DOHH2 (cell line): ENCODE measurements around the gene BTG2.

Experiments used
- EZH2phosphoT487 ChIP-seq: fragments of 200-600 bp; sonication (generic); IDR thresholded peaks from 2 replicates; pipeline ENCODE4 v1.6.1; 2017; ENCODE audit warnings: borderline replicate concordance, mild to moderate bottlenecking, antibody characterized with exemption, low read length, moderate library complexity, mixed read lengths
- TF ChIP-seq, protein P1 (sequence below): fragments of 200-600 bp; sonication (generic); IDR thresholded peaks from one replicate; pipeline ENCODE4 v1.5.1; 2014; ENCODE audit warnings: antibody characterized with exemption, mild to moderate bottlenecking, low read depth, low read length; ENCODE audit not compliant: poor library complexity, severe bottlenecking

DNA sequence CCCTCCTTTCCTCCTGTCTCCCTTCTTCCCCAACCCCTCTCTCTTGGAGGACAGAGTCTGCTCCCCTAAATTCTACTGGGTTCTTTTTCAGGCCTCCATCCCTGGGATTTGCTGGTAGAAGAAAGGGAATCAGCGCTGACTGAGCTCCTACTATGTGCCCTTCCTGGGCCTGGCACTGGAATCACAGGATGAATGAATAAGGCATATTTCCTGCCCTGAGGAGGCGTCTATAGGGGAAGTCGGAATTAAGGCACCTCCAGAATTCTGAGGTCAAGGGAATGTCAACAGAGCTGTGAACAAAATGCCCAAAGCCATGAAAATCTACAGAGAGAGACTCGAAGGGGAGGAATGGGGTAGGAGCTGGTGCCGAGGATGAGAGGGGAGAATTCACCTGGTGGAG, 17.4 kb upstream of the BTG2 start:
- TF ChIP-seq, protein P1, sequence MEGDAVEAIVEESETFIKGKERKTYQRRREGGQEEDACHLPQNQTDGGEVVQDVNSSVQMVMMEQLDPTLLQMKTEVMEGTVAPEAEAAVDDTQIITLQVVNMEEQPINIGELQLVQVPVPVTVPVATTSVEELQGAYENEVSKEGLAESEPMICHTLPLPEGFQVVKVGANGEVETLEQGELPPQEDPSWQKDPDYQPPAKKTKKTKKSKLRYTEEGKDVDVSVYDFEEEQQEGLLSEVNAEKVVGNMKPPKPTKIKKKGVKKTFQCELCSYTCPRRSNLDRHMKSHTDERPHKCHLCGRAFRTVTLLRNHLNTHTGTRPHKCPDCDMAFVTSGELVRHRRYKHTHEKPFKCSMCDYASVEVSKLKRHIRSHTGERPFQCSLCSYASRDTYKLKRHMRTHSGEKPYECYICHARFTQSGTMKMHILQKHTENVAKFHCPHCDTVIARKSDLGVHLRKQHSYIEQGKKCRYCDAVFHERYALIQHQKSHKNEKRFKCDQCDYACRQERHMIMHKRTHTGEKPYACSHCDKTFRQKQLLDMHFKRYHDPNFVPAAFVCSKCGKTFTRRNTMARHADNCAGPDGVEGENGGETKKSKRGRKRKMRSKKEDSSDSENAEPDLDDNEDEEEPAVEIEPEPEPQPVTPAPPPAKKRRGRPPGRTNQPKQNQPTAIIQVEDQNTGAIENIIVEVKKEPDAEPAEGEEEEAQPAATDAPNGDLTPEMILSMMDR = no peak
- no peak for TF ChIP-seq EZH2phosphoT487
